GM10266 (cell line): ENCODE data around the gene NATD1.

Source experiments
- DNase-seq: peaks from one replicate; pipeline ENCODE4 v3.0.0; 2012; ENCODE audit errors: extremely low spot score
- TF ChIP-seq, protein P1 (sequence below): IDR thresholded peaks from 2 replicates; pipeline ENCODE4 v1.5.1; 2012; ENCODE audit warnings: mild to moderate bottlenecking, low read depth; ENCODE audit not compliant: control insufficient read depth, insufficient read depth; ENCODE audit errors: missing control alignments

The NATD1 gene

GRCh38 chr17:21211825-21212479 lies 41.3 kb downstream of the NATD1 start:
- no peak for DNase-seq

GRCh38 chr17:21210411-21211076 lies 42.7 kb downstream of the NATD1 start:
- DNase-seq, result no peak
- TF ChIP-seq, protein P1, sequence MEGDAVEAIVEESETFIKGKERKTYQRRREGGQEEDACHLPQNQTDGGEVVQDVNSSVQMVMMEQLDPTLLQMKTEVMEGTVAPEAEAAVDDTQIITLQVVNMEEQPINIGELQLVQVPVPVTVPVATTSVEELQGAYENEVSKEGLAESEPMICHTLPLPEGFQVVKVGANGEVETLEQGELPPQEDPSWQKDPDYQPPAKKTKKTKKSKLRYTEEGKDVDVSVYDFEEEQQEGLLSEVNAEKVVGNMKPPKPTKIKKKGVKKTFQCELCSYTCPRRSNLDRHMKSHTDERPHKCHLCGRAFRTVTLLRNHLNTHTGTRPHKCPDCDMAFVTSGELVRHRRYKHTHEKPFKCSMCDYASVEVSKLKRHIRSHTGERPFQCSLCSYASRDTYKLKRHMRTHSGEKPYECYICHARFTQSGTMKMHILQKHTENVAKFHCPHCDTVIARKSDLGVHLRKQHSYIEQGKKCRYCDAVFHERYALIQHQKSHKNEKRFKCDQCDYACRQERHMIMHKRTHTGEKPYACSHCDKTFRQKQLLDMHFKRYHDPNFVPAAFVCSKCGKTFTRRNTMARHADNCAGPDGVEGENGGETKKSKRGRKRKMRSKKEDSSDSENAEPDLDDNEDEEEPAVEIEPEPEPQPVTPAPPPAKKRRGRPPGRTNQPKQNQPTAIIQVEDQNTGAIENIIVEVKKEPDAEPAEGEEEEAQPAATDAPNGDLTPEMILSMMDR, result no peak

More at GRCh38 chr17:21211825-21212479, 41.3 kb downstream of the NATD1 start:
- TF ChIP-seq, protein P1, result no peak

DNA sequence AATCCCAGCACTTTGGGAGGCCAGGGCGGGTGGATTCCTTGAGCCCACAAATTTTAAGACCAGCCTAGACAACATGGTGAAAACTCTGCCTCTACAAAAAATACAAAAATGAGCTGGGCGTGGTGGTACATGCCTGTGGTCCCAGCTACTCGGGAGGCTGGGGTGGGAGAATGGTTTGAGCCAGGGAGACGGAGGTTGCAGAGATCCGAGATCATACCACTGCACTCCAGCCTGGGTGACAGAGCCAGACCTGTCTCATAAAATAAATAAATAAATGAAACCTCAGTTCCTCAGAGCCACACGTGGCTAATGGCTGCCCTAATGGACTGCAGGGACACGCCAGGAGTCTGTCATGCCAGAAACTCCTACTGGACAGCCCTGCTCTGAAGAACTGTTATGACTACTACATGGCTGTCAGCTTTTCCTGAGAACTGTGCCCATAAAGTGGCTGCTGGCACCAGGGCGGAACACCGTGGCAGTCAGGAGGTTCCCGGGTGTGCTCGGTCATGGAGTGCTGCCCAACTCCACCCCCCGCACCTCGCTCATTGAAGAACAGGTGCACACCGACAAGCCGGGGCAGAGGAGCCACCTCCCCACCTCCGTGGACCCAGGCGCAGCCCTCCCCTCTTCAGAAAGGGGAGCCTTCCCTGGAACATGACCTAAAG lies 43.6 kb downstream of the NATD1 start:
- no peak for DNase-seq
- TF ChIP-seq, protein P1, result no peak

DNA sequence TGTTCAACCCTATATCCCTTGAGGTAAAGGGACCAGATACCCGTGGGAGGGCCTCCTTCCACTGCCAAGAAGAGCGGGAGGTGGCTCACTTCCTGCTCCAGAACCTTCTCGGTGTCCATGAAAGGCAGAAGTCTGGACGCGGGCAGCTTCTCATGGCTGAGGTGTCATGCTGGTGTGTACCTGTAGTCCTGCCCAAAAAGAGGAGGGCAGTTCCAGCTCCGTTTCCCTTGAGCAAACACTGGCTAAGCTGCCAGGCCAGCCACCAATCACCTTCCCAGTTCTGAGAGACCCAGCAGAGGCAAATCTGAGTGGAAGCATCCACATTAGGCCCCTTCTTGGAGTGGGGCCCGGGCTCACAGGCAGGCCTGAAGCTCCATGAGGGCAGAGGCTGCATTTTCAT lies 44.9 kb downstream of the NATD1 start:
- no peak for DNase-seq
- TF ChIP-seq, protein P1, result no peak

DNA sequence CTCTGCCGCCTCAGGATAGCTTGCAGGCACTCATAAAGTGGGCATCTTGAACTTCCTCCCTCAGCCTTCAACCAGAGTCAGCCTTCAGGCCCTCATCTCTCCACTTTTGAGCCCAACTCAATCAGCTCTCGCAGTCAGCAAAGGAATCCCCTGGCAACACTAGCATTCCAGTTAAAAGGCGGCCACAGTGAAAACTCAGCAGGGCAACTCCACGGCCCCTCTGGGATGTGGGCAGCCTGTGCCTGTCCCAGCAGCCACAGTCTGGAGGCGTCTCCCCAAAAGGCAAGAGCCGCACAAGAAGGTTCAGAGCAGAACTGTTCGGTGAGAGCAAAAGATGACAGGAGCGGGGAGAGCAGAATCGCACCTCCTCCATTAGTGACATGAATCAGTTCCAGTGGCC lies 48.3 kb downstream of the NATD1 start:
- no peak for DNase-seq
- TF ChIP-seq, protein P1, result no peak

DNA sequence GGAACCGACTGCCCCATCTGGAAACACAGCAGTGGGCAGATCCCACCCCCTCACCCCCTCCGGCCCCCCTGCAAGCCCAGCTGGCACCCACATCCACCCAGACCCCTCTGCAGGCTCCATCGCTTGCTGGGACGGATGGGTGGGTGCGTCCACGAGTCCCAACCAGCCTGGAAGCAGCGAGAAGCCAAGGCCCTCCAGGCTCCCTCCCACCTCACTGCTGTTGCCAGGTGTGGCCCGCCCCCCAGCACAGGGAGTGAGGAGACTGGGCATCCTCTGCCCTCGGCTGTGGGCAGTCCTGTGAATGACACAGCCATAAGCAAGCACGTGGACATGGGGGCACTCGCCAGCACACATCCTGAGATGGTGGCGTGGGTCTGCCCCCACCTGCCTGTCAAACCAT lies 50.7 kb downstream of the NATD1 start:
- TF ChIP-seq, protein P1, result no peak
- no peak for DNase-seq

DNA sequence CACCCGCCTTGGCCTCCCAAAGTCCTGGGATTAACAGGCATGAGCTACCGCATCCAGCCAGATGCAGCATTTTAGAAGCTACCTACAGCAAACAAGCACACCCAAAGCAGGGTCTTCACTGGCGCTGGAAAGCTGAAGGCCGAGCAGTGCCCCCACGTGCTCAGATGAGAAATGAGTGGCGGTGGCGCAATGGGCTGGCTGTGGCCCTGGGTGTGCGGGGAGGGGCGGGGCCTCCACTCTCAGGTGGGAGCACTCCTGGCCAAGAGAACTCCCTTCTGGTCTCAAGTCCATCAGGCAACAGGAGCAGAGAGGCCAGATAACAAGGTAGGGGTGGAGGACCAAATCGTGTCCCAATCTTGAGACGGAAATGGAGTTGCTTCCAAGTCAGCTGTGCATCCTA lies 51.3 kb downstream of the NATD1 start:
- TF ChIP-seq, protein P1, result no peak
- DNase-seq, result no peak
